Loucy (cell line): Measurements from ENCODE around the gene MYH14.

Source experiments
- EZH2phosphoT487 ChIP-seq: fragments of 200-600 bp; IDR thresholded peaks from 2 replicates; pipeline ENCODE4 v1.6.1; 2018; ENCODE audit warnings: antibody characterized with exemption, mild to moderate bottlenecking, moderate library complexity, borderline replicate concordance
- TF ChIP-seq, protein P1 (sequence below): fragments of 200-600 bp; sonication (generic); conservative IDR thresholded peaks from 2 replicates; pipeline ENCODE4 v1.5.1; 2014; ENCODE audit warnings: mild to moderate bottlenecking, antibody characterized with exemption, low read length

DNA sequence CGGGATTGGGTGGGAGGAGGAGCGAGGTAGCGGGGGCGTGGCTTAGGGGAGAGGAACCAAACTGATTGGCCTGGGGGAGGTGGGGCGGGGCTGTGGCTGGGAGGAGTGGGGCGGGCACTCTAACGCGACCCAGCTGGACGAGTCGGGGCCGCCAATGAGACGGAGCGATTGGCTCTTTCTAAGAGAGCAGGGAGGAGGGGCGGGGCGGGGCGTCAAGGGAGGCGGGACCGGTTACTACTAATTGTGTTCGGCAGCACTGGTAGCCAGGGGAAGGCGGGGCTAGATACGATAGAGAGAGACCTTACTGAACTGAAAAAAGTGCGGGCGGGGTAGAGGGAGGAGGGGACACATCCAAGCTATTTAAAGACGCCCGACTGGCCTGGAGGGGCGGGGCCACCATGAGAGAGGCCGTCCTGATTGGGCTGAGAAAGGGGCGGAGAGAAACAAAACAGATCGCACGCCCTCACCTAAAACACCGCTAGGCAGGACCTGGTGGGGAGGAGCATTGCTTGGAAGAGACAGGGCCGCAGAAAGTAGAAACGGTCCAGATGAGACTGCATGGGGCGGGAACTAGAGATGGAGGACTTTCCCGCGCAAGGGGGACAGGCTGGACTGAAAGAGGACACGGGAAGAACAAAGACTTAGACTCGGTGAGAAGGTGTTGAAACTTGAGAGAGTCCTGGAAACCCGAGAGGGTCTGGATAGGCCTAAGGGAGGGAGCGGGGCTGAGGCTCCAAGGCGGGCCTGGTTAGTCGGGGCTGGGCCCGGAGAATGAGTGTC lies 125.9 kb downstream of the MYH14 start, which contains the start of gene KCNC3:
- TF ChIP-seq, protein P1, sequence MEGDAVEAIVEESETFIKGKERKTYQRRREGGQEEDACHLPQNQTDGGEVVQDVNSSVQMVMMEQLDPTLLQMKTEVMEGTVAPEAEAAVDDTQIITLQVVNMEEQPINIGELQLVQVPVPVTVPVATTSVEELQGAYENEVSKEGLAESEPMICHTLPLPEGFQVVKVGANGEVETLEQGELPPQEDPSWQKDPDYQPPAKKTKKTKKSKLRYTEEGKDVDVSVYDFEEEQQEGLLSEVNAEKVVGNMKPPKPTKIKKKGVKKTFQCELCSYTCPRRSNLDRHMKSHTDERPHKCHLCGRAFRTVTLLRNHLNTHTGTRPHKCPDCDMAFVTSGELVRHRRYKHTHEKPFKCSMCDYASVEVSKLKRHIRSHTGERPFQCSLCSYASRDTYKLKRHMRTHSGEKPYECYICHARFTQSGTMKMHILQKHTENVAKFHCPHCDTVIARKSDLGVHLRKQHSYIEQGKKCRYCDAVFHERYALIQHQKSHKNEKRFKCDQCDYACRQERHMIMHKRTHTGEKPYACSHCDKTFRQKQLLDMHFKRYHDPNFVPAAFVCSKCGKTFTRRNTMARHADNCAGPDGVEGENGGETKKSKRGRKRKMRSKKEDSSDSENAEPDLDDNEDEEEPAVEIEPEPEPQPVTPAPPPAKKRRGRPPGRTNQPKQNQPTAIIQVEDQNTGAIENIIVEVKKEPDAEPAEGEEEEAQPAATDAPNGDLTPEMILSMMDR = no peak
- TF ChIP-seq EZH2phosphoT487 = no peak
